HepG2 (cell line): Measurements from ENCODE around the gene PKP3. TPM values are rescaled to one million over a fixed set of nuclear protein-coding genes. Genes with fewer than 3 reads are reported as not detected.

Source experiments
- AGO1 ChIP-seq: fragments of 200-400 bp; formaldehyde crosslinking; IDR thresholded peaks from 2 replicates; pipeline ENCODE4 v1.6.1; 2017; ENCODE audit warnings: mild to moderate bottlenecking, low read depth, low read length, moderate library complexity; ENCODE audit not compliant: poor library complexity, severe bottlenecking
- ERF ChIP-seq: IDR thresholded peaks from 2 replicates; pipeline ENCODE4 v1.6.1; 2018; ENCODE audit warnings: missing biosample characterization, missing genetic modification reagents
- FOXA3 ChIP-seq: IDR thresholded peaks from 2 replicates; pipeline ENCODE4 v1.6.1; 2016; ENCODE audit warnings: missing genetic modification reagents, missing compliant biosample characterization
- FOXK1 ChIP-seq: sonication (generic); formaldehyde crosslinking; IDR thresholded peaks from 2 replicates; pipeline ENCODE4 v1.4.0; 2020; ENCODE audit warnings: low read depth, missing genetic modification reagents, borderline replicate concordance
- FOXM1 ChIP-seq: sonication (generic); formaldehyde crosslinking; IDR thresholded peaks from 2 replicates; pipeline ENCODE4 v1.5.0; 2020; ENCODE audit warnings: missing genetic modification reagents
- HMGA1 ChIP-seq: sonication (generic); formaldehyde crosslinking; conservative IDR thresholded peaks from 2 replicates; pipeline ENCODE4 v1.4.0; 2020; ENCODE audit warnings: missing genetic modification reagents
- KLF6 ChIP-seq: IDR thresholded peaks from 2 replicates; pipeline ENCODE4 v1.8.0; 2016; ENCODE audit warnings: missing biosample characterization, missing genetic modification reagents
- NFIC ChIP-seq: IDR thresholded peaks from 2 replicates; pipeline ENCODE4 v1.6.1; 2012; ENCODE audit warnings: mild to moderate bottlenecking, low read length, inconsistent platforms
- RBAK ChIP-seq: sonication (generic); formaldehyde crosslinking; IDR thresholded peaks from 2 replicates; pipeline ENCODE4 v1.5.1; 2020; ENCODE audit warnings: mild to moderate bottlenecking, missing genetic modification reagents
- RBM22 ChIP-seq: fragments of 200-400 bp; formaldehyde crosslinking; optimal IDR thresholded peaks from 2 replicates; pipeline ENCODE3; 2017; ENCODE audit warnings: mild to moderate bottlenecking, low read length, moderate library complexity
- RCOR2 ChIP-seq: IDR thresholded peaks from 2 replicates; pipeline ENCODE4 v1.6.1; 2016; ENCODE audit warnings: missing biosample characterization, missing genetic modification reagents
- RFX5 ChIP-seq: IDR thresholded peaks from 2 replicates; pipeline ENCODE4 v1.6.1; 2011; ENCODE audit warnings: low read depth, low read length, improper control_type of control experiment
- SATB2 ChIP-seq: sonication (generic); formaldehyde crosslinking; IDR thresholded peaks from 2 replicates; pipeline ENCODE4 v1.5.0; 2020; ENCODE audit warnings: missing genetic modification reagents
- SRY ChIP-seq: sonication (generic); formaldehyde crosslinking; IDR thresholded peaks from 2 replicates; pipeline ENCODE4 v1.8.0; 2022; ENCODE audit warnings: mild to moderate bottlenecking, missing genetic modification reagents
- ZFY ChIP-seq: sonication (generic); formaldehyde crosslinking; IDR thresholded peaks from 2 replicates; pipeline ENCODE4 v1.4.0; 2020; ENCODE audit warnings: missing genetic modification reagents
- ZNF235 ChIP-seq: sonication (generic); formaldehyde crosslinking; IDR thresholded peaks from 2 replicates; pipeline ENCODE4 v1.8.1; 2023; ENCODE audit warnings: mild to moderate bottlenecking, missing genetic modification reagents, borderline replicate concordance
- ZNF264 ChIP-seq: sonication (generic); formaldehyde crosslinking; IDR thresholded peaks from 2 replicates; pipeline ENCODE4 v1.4.0; 2020; ENCODE audit warnings: missing genetic modification reagents
- ZNF333 ChIP-seq: sonication (generic); formaldehyde crosslinking; IDR thresholded peaks from 2 replicates; pipeline ENCODE4 v1.4.0; 2020; ENCODE audit warnings: mild to moderate bottlenecking, missing genetic modification reagents, borderline replicate concordance
- ZNF782 ChIP-seq: sonication (generic); formaldehyde crosslinking; IDR thresholded peaks from 2 replicates; pipeline ENCODE4 v1.4.0; 2020; ENCODE audit warnings: missing genetic modification reagents, mild to moderate bottlenecking, borderline replicate concordance
- ZNF883 ChIP-seq: sonication (generic); formaldehyde crosslinking; IDR thresholded peaks from 2 replicates; pipeline ENCODE4 v1.5.1; 2020; ENCODE audit warnings: mild to moderate bottlenecking, missing genetic modification reagents; ENCODE audit errors: not compliant biosample characterization
- ZSCAN22 ChIP-seq: sonication (generic); formaldehyde crosslinking; IDR thresholded peaks from 2 replicates; pipeline ENCODE4 v1.4.0; 2020; ENCODE audit warnings: mild to moderate bottlenecking, missing genetic modification reagents
- polyA plus RNA-seq, 8 experiments: library from polyadenylated mRNA; depleted of rRNA in 3 of 8; stranded (reverse) in 7 of 8; unstranded in 1 of 8; fragments of >200 nt; fragmentation: Illumina TruSeq in 4 of 8; extraction: Trizol in 4 of 8; gene quantifications; 2 replicates each; pipeline versions ENCODE4 v1.2.1 to v1.2.3, GENCODE V29; 2011 to 2016; ENCODE audit warnings: low read depth in 4 of 8, missing spikeins in 1 of 8, mixed read lengths in 1 of 8; ENCODE audit not compliant: insufficient read depth in 1 of 8
- total RNA-seq, 5 experiments: library from RNA; depleted of rRNA; stranded (reverse); fragments of >200 nt; fragmentation: Illumina TruSeq; extraction: Trizol; gene quantifications; 2 replicates each; pipeline ENCODE4 v1.2.3, GENCODE V29; 2016; ENCODE audit warnings: low read depth in 1 of 5
- TF ChIP-seq, protein P1 (sequence below): sonication (generic); formaldehyde crosslinking; IDR thresholded peaks from 2 replicates; pipeline ENCODE4 v1.4.0; 2020; ENCODE audit warnings: mild to moderate bottlenecking, missing genetic modification reagents
- TF ChIP-seq, protein P2 (sequence below): sonication (generic); formaldehyde crosslinking; IDR thresholded peaks from 2 replicates; pipeline ENCODE4 v1.4.0; 2020; ENCODE audit warnings: low read depth, mild to moderate bottlenecking, missing genetic modification reagents
- TF ChIP-seq, protein P3 (sequence below): sonication (generic); formaldehyde crosslinking; IDR thresholded peaks from 2 replicates; pipeline ENCODE4 v1.4.0; 2020; ENCODE audit warnings: missing genetic modification reagents

PKP3 gene
- total and polyA plus RNA-seq, 2 of the 13 experiments (the other 11 are each of a cell fraction or from before 2014, with no cell fraction given), result 18.0 to 28.7 TPM

GRCh38 chr11:355581-356458 lies 38.2 kb upstream of the PKP3 start (continued):
- TF ChIP-seq, protein P1, sequence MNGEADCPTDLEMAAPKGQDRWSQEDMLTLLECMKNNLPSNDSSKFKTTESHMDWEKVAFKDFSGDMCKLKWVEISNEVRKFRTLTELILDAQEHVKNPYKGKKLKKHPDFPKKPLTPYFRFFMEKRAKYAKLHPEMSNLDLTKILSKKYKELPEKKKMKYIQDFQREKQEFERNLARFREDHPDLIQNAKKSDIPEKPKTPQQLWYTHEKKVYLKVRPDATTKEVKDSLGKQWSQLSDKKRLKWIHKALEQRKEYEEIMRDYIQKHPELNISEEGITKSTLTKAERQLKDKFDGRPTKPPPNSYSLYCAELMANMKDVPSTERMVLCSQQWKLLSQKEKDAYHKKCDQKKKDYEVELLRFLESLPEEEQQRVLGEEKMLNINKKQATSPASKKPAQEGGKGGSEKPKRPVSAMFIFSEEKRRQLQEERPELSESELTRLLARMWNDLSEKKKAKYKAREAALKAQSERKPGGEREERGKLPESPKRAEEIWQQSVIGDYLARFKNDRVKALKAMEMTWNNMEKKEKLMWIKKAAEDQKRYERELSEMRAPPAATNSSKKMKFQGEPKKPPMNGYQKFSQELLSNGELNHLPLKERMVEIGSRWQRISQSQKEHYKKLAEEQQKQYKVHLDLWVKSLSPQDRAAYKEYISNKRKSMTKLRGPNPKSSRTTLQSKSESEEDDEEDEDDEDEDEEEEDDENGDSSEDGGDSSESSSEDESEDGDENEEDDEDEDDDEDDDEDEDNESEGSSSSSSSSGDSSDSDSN (CRISPR knock-in tag), result peak; percentile 85
- TF ChIP-seq HMGA1 (CRISPR knock-in tag) (no peak), ZNF333 (CRISPR knock-in tag) (no peak), ZNF264 (CRISPR knock-in tag) (peak; percentile 60; the same call in 1 of the 2 replicates), ZNF782 (CRISPR knock-in tag) (peak; percentile 38; the same call in 1 of the 2 replicates), NFIC (no peak), SRY (no peak; the same call in 1 of the 2 replicates), AGO1 (no peak), RBM22 (peak; percentile 92), ERF (peak; percentile 60; the same call in 1 of the 2 replicates), RFX5 (no peak), ZFY (CRISPR knock-in tag) (peak; percentile 74), FOXM1 (CRISPR knock-in tag) (no peak), SATB2 (CRISPR knock-in tag) (no peak), ZNF883 (CRISPR knock-in tag) (peak; percentile 36), KLF6 (peak; percentile 63; the same call in 1 of the 2 replicates), RBAK (CRISPR knock-in tag) (no peak), ZSCAN22 (CRISPR knock-in tag) (0 out of 2 replicates have a peak, but pooled peaks have one; percentile 45), RCOR2 (CRISPR knock-in tag) (no peak), ZNF235 (CRISPR knock-in tag) (no peak), FOXA3 (CRISPR knock-in tag) (peak; percentile 17; the same call in 1 of the 2 replicates), FOXK1 (CRISPR knock-in tag) (0 out of 2 replicates have a peak, but pooled peaks have one; percentile 35)
- TF ChIP-seq, protein P2, sequence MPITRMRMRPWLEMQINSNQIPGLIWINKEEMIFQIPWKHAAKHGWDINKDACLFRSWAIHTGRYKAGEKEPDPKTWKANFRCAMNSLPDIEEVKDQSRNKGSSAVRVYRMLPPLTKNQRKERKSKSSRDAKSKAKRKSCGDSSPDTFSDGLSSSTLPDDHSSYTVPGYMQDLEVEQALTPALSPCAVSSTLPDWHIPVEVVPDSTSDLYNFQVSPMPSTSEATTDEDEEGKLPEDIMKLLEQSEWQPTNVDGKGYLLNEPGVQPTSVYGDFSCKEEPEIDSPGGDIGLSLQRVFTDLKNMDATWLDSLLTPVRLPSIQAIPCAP, result no peak
- TF ChIP-seq, protein P3, sequence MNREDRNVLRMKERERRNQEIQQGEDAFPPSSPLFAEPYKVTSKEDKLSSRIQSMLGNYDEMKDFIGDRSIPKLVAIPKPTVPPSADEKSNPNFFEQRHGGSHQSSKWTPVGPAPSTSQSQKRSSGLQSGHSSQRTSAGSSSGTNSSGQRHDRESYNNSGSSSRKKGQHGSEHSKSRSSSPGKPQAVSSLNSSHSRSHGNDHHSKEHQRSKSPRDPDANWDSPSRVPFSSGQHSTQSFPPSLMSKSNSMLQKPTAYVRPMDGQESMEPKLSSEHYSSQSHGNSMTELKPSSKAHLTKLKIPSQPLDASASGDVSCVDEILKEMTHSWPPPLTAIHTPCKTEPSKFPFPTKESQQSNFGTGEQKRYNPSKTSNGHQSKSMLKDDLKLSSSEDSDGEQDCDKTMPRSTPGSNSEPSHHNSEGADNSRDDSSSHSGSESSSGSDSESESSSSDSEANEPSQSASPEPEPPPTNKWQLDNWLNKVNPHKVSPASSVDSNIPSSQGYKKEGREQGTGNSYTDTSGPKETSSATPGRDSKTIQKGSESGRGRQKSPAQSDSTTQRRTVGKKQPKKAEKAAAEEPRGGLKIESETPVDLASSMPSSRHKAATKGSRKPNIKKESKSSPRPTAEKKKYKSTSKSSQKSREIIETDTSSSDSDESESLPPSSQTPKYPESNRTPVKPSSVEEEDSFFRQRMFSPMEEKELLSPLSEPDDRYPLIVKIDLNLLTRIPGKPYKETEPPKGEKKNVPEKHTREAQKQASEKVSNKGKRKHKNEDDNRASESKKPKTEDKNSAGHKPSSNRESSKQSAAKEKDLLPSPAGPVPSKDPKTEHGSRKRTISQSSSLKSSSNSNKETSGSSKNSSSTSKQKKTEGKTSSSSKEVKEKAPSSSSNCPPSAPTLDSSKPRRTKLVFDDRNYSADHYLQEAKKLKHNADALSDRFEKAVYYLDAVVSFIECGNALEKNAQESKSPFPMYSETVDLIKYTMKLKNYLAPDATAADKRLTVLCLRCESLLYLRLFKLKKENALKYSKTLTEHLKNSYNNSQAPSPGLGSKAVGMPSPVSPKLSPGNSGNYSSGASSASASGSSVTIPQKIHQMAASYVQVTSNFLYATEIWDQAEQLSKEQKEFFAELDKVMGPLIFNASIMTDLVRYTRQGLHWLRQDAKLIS (CRISPR knock-in tag), result peak; percentile 80; the same call in 1 of the 2 replicates
